IMR-90 (cell line): ENCODE measurements around the gene TCL1A. TPM values are rescaled to one million over a fixed set of nuclear protein-coding genes. Genes with fewer than 3 reads are reported as not detected.

Experiments
- ATAC-seq: fragments of 200-7000 bp; cut with Tn5 transposase; 2 replicates; pipeline ENCODE4 v1.9.1; 2020; ENCODE audit warnings: low read depth, mild to moderate bottlenecking, moderate library complexity
- BruUV-seq: library from RNA; stranded (reverse); fragments of 400-500 nt; replicated peaks from 2 replicates; lab custom pipeline; 2021; lab: Mats Ljungman, UMichigan
- CTCF ChIA-PET: fragments of 300-600 bp; formaldehyde crosslinking; extraction: SDS; loops from one replicate; lab custom pipeline; 2021; ENCODE audit warnings: antibody characterized with exemption; lab: Yijun Ruan, JAX
- POLR2A ChIA-PET: fragments of 300-600 bp; sonication (Branson Sonifier 250); formaldehyde crosslinking; loops from one replicate; lab custom pipeline; 2022; ENCODE audit warnings: antibody characterized with exemption; ENCODE audit not compliant: unreplicated experiment; lab: Charles Lee
- DNase-seq: peaks from one replicate; pipeline ENCODE4 v3.0.0; 2013
- H2AFZ ChIP-seq: replicated peaks from 2 replicates; pipeline ENCODE3; 2013; ENCODE audit warnings: low read length, mild to moderate bottlenecking; ENCODE audit not compliant: poor library complexity
- H2AK5ac ChIP-seq: 2 replicates; pipeline ENCODE4 v1.6.1; 2013; ENCODE audit warnings: low read depth, low read length, inconsistent platforms
- H2AK9ac ChIP-seq: replicated peaks from 2 replicates; pipeline ENCODE3; 2013; ENCODE audit warnings: mild to moderate bottlenecking, low read depth, low read length, moderate library complexity; ENCODE audit not compliant: poor library complexity
- H2BK120ac ChIP-seq: 2 replicates; pipeline ENCODE4 v1.6.1; 2013; ENCODE audit warnings: low read depth, low read length, inconsistent platforms
- H2BK15ac ChIP-seq: 3 replicates; pipeline ENCODE4 v1.6.1; 2013; ENCODE audit warnings: low read depth, low read length, inconsistent platforms
- H2BK20ac ChIP-seq: 2 replicates; pipeline ENCODE4 v1.6.1; 2013; ENCODE audit warnings: low read depth, mild to moderate bottlenecking, inconsistent platforms, low read length, moderate library complexity
- H2BK5ac ChIP-seq: 2 replicates; pipeline ENCODE4 v1.6.1; 2013; ENCODE audit warnings: mild to moderate bottlenecking, low read depth, low read length, inconsistent platforms; ENCODE audit not compliant: poor library complexity, severe bottlenecking
- H3K14ac ChIP-seq: replicated peaks from 2 replicates; pipeline ENCODE4 v1.6.1; 2013; ENCODE audit warnings: low read depth, low read length, inconsistent platforms
- H3K18ac ChIP-seq: 2 replicates; pipeline ENCODE4 v1.6.1; 2013; ENCODE audit warnings: low read depth, low read length, control low read depth
- H3K23ac ChIP-seq: 2 replicates; pipeline ENCODE4 v1.6.1; 2013; ENCODE audit warnings: low read depth, low read length, inconsistent platforms
- H3K27ac ChIP-seq: 2 replicates; pipeline ENCODE4 v1.5.1; 2013; ENCODE audit warnings: mild to moderate bottlenecking, control low read depth, low read length; ENCODE audit not compliant: insufficient read depth
- H3K27me3 ChIP-seq: 2 replicates; pipeline ENCODE4 v1.6.1; 2013; ENCODE audit warnings: low read length; ENCODE audit not compliant: control insufficient read depth, insufficient read depth
- H3K36me3 ChIP-seq: 2 replicates; pipeline ENCODE4 v1.6.1; 2013; ENCODE audit warnings: low read length, mixed read lengths; ENCODE audit not compliant: control insufficient read depth, insufficient read depth
- H3K4ac ChIP-seq: 2 replicates; pipeline ENCODE4 v1.6.1; 2013; ENCODE audit warnings: low read depth, low read length, inconsistent platforms
- H3K4me1 ChIP-seq: 2 replicates; pipeline ENCODE4 v1.6.1; 2013; ENCODE audit warnings: low read length, mixed read lengths; ENCODE audit not compliant: control insufficient read depth, insufficient read depth
- H3K4me2 ChIP-seq: 2 replicates; pipeline ENCODE4 v1.6.1; 2013; ENCODE audit warnings: low read depth, mild to moderate bottlenecking, control low read depth, low read length, moderate library complexity
- H3K4me3 ChIP-seq: 2 replicates; pipeline ENCODE4 v1.5.1; 2013; ENCODE audit warnings: low read depth, mild to moderate bottlenecking, control low read depth, low read length, moderate library complexity; ENCODE audit not compliant: insufficient read depth
- H3K56ac ChIP-seq: 2 replicates; pipeline ENCODE4 v1.6.1; 2013; ENCODE audit warnings: low read length, inconsistent platforms; ENCODE audit not compliant: insufficient read depth; ENCODE audit errors: extremely low read depth
- H3K79me1 ChIP-seq, 2 experiments: 2 replicates each; pipeline ENCODE4 v1.6.1; 2013; ENCODE audit warnings: low read length in 2 of 2, inconsistent platforms in 1 of 2, low read depth in 1 of 2
- H3K9ac ChIP-seq: 2 replicates; pipeline ENCODE4 v1.6.1; 2013; ENCODE audit warnings: low read depth, low read length, control low read depth
- H3K9me1 ChIP-seq: 2 replicates; pipeline ENCODE4 v1.6.1; 2013; ENCODE audit warnings: low read length, inconsistent platforms; ENCODE audit not compliant: insufficient read depth
- H3K9me3 ChIP-seq: 2 replicates; pipeline ENCODE4 v1.6.1; 2013; ENCODE audit warnings: low read length; ENCODE audit not compliant: control insufficient read depth, insufficient read depth
- H4K20me1 ChIP-seq: 2 replicates; pipeline ENCODE4 v1.6.1; 2013; ENCODE audit warnings: low read length, inconsistent platforms; ENCODE audit not compliant: insufficient read depth
- H4K5ac ChIP-seq: 2 replicates; pipeline ENCODE4 v1.6.1; 2013; ENCODE audit warnings: mild to moderate bottlenecking, low read depth, low read length, control low read depth
- H4K8ac ChIP-seq, 2 experiments: 2 replicates each; pipeline ENCODE4 v1.6.1; 2013; ENCODE audit warnings: low read depth in 2 of 2, low read length in 2 of 2, control low read depth in 1 of 2, inconsistent platforms in 1 of 2
- H4K91ac ChIP-seq: 2 replicates; pipeline ENCODE4 v1.6.1; 2013; ENCODE audit warnings: low read depth, low read length, inconsistent platforms; ENCODE audit not compliant: insufficient read depth
- CEBPB ChIP-seq: IDR thresholded peaks from 2 replicates; pipeline ENCODE4 v1.6.1; 2012; ENCODE audit warnings: low read depth, low read length, improper control_type of control experiment
- MAZ ChIP-seq: IDR thresholded peaks from 2 replicates; pipeline ENCODE4 v1.6.1; 2012; ENCODE audit warnings: low read depth, mild to moderate bottlenecking, low read length, improper control_type of control experiment, moderate library complexity, borderline replicate concordance
- MXI1 ChIP-seq: IDR thresholded peaks from 2 replicates; pipeline ENCODE4 v1.6.1; 2012; ENCODE audit warnings: low read depth, mild to moderate bottlenecking, low read length, moderate library complexity, borderline replicate concordance
- dilution Hi-C: fragments of 300-500 bp; cut with HindIII; formaldehyde crosslinking; loops from one replicate; pipeline ENCODE4 v1.14.3; 2018; ENCODE audit warnings: low sequenced_read_pairs; ENCODE audit not compliant: unreplicated experiment
- in situ Hi-C: fragments of 300-500 bp; cut with MboI; formaldehyde crosslinking; loops from 3 replicates; pipeline ENCODE4 v1.14.3; 2019; ENCODE audit warnings: low sequenced_read_pairs, inconsistent platforms, mixed read lengths
- intact Hi-C: fragments of 100-400 bp; cut with micrococcal nuclease; formaldehyde crosslinking; loops from 2 replicates; pipeline ENCODE4 v1.10.0; 2022
- polyA plus RNA-seq, 3 experiments: library from polyadenylated mRNA; depleted of rRNA; stranded (reverse); fragments of >200 nt; gene quantifications; 2 replicates each; pipeline ENCODE4 v1.2.3, GENCODE V29; 2012; ENCODE audit warnings: low replicate concordance in 1 of 3
- total RNA-seq: library from RNA; depleted of rRNA; stranded (reverse); fragments of >200 nt; gene quantifications from 2 replicates; pipeline ENCODE4 v1.2.3, GENCODE V29; 2012

Gene TCL1A
- total and polyA plus RNA-seq, 2 of the 4 experiments (the other 2 are of a cell fraction), result not detected

GRCh38 chr14:95759941-95760340, 46.0 kb upstream of the TCL1A start:
- CTCF ChIA-PET, result no interaction called here
- no peak overlapping the region for H2AFZ ChIP-seq
- H3K18ac ChIP-seq, result no peak overlapping the region
- no peak overlapping the region for H2BK20ac ChIP-seq
- H3K56ac ChIP-seq, result no peak overlapping the region
- H3K4me2 ChIP-seq, result no peak overlapping the region
- H3K36me3 ChIP-seq, result no peaks in the 10 kb centered on the region
- no peak overlapping the region for H3K14ac ChIP-seq
- no peaks in the 10 kb centered on the region for H3K9me3 ChIP-seq
- H2AK9ac ChIP-seq, result no peak overlapping the region
- no peaks in the 10 kb centered on the region for H3K9me1 ChIP-seq
- dilution Hi-C loops (no loop called here), intact Hi-C loops (no loop called here), in situ Hi-C loops (loop anchor here (25.0 kb wide), 1 partner anchor 323 kb away; no protein-coding TSS in a partner anchor)
- POLR2A ChIA-PET, result no interaction called here
- H3K9ac ChIP-seq, result no peak overlapping the region
- H4K20me1 ChIP-seq, result no peaks in the 10 kb centered on the region
- no peaks in the 10 kb centered on the region for H3K79me1 ChIP-seq
- H3K4me3 ChIP-seq, result no peak overlapping the region
- no peak overlapping the region for H4K8ac ChIP-seq
- H3K27me3 ChIP-seq, result no peaks in the 10 kb centered on the region
- H4K91ac ChIP-seq, result no peak overlapping the region
- H3K23ac ChIP-seq, result no peak overlapping the region
- no peak overlapping the region for H4K5ac ChIP-seq
- H2BK15ac ChIP-seq, result no peak overlapping the region
- H2AK5ac ChIP-seq, result no peak overlapping the region
- TF ChIP-seq MXI1 (no peak), MAZ (no peak), CEBPB (no peak)
- DNase-seq (no peak), ATAC-seq (no peak)
- H2BK5ac ChIP-seq, result no peak overlapping the region
- no peak overlapping the region for H3K27ac ChIP-seq
- no peaks in the 10 kb centered on the region for H3K4me1 ChIP-seq
- H3K4ac ChIP-seq, result no peak overlapping the region
- H2BK120ac ChIP-seq, result no peak overlapping the region
- BruUV-seq, result no TSS peak
